Astrocyte of the hippocampus (primary cell): ENCODE measurements around the gene RNF5.

Experiments used
- DNase-seq: peaks from one replicate; pipeline ENCODE4 v3.0.0; 2011; ENCODE audit warnings: low read depth, low spot score

Gene RNF5

DNA sequence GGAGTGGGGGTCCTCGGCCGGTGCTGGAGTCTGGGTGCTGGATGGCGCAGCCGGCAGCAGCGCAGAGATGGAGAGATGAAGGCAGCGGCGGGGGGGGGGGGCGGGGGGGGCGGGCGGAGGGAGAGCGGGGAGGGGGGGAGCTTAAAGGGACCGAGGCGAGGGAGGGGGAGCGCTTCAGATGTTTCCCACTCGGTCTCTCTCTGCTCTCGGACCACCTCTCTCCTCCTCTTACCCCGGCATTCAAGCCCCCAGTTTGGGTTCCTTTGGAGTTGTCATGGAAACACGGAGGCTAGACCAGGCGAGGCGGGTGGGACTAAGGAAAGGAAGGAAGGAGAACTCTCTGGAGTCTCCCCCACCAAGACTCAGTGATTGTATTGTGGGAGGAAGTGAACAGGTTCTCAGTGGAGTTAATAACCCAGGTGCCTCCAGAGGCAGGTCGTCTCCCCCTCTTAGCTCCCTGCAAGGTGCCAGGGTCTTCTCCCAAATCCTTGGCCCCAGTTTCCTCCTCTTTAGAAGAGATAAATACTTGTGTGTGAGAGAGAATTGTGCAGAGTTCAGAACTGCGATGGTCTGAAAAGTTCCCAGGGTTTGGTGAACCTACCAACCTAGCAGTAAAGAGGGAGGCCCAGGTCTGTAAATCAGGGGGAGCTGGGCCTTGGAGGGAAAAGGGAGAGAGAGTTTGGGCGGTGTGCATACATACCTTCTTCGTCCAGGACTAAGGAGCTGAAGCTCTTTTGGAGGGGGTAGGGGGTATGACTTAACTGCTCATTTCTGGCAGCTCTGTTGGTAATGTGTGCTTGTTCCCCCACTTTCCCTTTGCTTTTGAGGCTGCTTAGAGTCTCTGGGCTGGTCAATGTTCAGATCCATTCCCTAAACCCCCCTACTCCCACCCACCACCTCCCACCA lies 26.1 kb upstream of the RNF5 start, which contains the start of gene PRRT1:
TSS of gene PRRT1 (minus strand) at position 77 of the 906 bp plus-strand sequence. CDS start 112 bp downstream, outside the sequence.
- DNase-seq: no peak

DNA sequence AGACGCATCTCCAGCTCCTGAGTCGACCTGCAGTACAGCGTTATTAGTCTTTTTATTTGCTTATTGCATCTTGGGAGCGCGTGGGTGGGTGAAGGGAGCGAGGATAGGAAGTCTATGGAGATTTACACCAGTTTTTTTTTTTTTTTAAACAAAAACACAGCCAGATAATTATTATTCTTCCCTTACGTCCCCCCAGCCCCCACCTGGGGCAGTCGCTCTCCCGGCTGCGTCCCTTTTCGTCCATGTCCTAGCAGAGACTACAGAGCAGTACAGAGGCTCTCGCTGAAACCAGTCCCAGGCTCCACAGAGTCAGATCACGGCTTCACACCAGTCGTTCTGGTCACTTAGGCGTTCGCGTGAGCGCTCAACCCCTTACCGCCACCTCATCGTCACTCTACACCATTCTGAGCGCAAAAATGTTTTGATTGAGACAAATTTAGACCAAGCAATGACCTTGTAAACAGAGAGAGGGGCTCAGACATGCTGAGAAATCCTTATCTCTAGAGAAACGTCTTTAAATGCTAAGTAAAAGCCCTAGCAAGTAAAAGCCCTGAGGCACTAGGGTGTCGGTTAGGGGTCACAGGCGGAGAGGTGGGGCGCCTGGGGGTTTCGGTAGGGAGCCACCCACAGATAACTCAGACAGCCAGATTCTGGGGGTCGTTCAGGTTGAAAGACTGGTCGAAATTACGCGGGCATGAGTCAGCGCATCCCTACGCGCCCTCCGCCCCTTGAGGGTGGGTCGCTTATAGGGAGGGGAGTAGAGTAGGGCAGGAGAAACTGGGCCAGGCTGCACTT lies 25.2 kb upstream of the RNF5 start:
- DNase-seq: peak; percentile 56

DNA sequence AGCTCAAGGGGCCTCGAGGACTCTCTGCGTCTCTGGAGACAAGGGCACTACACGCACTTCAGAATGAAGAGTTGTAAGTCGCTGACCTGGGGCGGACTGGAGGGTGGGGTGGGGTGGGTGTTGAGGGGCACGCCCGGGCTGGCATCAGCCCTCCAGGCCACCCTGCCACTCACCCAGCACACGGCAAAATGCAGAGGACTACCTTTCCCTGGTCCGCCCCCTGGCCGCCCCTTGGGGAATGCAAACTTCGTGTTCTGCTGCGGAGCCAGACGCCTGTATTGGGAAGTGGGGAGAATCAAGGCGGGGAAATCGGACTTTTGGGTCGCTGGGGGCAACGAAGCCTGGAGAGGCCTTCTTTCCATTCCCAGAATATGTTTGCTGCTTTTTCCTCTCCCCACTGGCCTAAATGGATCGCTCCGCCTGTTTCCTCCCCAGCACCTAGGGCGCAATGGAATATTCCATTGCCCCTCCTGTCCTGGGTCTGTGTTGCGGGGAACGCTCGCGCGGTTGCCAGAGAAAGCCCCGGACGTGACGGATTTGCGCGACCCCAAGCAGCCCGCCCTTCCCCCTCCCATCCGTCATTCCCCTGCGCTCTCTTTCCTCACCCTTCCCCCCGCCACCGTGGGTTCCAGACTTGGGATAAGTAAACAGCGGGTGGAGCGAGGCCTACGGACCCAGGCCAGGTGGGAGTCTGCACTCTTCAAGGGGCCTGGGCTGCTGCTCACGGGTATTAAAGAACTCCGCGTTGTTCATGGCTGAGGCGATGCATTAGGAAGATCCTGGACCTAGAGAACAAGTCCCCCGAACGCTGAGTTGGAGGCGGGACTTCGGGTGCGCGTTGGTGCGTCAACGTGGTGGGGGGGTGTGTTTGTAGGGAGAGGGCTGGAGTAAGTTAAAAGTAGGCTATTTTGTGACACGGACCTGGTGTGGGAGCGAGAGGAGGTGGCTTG lies 24.4 kb upstream of the RNF5 start, which contains the start of gene PPT2:
TSS of gene PPT2 (plus strand) at position 578 of the 950 bp plus-strand sequence. CDS start 454 bp downstream, outside the sequence.
- DNase-seq: peak; percentile 97

DNA sequence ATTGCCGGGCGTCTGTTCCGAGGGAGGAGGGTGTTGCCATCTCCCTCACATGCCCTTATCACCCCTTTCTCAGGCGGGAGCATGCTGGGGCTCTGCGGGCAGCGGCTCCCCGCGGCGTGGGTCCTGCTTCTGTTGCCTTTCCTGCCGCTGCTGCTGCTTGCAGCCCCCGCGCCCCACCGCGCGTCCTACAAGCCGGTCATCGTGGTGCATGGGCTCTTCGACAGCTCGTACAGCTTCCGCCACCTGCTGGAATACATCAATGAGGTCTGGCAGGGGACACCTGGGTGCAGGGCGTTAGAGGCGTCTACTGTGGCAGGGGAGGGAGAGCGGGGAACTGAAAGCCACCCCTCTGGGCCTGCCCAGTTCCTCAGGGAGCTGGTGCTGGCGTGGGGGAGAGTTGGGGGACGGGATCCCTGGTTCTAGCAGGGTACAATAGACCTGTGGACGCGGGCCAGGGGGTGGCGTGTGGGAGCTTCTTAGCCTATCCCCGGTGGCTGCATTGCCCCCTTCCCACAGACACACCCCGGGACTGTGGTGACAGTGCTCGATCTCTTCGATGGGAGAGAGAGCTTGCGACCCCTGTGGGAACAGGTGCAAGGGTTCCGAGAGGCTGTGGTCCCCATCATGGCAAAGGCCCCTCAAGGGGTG lies 23.6 kb upstream of the RNF5 start:
- DNase-seq: peak; percentile 83

DNA sequence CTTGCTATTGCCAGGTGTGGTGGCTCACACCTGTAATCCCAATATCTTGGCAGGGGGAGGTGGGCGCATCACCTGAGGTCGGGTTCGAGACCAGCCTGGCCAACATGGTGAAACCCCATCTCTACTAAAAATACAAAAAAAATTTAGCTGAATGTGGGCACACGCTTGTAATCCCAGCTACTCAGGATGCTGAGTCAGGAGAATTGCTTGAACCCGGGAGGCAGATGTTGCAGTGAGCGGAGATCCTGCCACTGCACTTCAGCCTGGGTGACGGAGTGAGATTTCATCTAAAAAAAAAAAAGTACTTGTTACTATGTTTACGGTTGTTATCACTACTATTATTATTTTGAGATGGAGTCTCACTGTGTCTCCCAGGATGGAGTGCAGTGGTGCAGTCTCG lies 21.3 kb upstream of the RNF5 start:
- no peak for DNase-seq

DNA sequence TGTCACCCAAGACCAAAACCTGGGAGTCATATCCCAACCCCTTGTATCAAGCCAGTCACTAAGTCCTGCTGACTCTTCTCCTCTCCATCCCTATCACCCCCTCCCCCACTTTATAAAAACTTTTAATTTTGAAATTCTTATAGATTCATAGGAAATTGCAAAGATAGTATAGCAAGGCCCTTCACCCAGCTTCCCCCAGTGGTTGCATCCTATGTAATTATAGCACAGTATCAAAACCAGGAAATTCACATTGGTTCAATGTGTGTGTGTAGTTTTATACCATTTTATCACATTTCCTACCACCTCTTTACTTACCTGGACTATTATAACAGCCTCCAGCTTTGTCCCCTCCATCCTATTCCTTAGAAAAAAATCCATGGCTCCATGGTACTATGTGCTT lies 20.2 kb upstream of the RNF5 start:
- no peak for DNase-seq

DNA sequence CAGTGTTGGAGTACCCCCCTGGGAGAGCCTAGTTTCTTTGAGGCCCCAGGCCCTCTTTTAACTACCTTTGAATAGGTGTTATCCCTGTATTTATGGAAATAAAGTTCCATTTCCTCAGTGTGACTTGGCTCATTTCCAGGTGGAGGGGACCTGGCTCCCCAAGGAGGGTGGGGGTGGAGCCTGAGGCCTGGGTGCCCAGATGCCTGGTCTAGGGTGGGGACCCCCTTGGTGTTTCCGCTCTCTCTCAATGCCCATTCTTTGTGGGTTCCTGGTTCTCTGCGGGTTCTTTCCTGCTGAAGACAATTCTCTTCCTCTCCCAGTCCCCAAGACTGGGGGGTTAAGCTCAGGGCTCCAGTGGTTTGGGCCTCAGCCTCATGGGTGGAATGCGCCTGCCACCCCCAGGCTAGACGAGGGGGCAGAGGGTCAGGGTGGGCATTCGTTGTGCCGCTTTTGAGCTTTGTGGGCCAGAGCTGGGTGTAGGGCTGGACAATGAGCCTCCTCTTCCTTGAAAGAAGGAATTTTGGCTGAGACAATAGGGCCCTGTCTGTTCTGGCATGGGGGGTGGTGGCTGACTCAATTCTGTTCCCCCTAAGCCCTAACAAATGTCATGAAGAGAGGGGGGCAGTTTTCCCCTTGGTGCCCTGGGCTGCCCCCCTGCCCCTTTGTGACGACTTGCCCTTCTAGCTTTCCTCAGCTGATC lies 14.5 kb upstream of the RNF5 start:
- no peak for DNase-seq

DNA sequence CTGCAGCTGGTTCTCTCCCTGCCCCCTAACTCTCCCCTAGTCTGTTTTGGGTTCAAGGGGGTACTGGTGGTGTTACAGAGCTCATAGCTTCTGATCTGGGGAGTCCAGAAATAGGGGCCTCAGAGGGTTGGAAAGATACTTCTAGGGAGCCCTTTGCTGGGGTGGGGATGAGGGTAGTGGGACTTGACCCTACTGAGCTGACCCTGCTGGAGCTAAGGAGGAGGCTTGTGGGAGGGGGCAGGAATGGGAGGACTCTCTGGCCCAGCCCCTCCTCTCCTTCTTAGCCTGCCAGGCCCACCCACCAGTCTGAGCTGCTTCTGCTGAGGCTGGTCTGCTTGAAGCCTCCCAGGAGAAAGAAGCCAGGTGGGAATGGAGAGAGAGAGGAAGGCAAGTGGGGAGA lies 13.9 kb upstream of the RNF5 start, which contains the start of gene EGFL8:
TSS of gene EGFL8 (plus strand) at position 301 of the 400 bp plus-strand sequence. CDS start 1,571 bp downstream, outside the sequence.
- DNase-seq: no peak

DNA sequence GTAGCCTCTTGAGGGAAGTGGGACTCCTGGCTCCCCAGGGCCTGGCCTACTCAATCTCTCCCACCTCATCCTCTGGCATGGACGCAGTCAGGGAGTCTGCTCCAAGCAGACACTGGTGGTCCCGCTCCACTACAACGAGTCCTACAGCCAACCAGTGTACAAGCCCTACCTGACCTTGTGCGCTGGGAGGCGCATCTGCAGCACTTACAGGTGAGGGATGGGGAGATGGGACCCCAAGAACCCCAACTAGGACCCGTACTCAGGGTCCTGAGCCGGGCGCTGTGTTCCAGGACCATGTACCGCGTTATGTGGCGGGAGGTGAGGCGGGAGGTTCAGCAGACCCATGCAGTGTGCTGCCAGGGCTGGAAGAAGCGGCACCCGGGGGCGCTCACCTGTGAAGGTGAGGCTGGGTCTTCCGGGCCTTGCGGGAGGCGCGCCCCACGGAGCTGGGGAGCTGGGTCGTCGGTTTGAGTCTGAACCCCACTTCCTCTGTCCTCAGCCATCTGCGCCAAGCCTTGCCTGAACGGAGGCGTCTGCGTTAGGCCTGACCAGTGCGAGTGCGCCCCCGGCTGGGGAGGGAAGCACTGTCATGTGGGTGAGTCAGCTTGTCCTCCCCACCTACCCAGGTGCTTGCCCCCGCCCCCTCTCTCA lies 11.7 kb upstream of the RNF5 start:
- no peak for DNase-seq

DNA sequence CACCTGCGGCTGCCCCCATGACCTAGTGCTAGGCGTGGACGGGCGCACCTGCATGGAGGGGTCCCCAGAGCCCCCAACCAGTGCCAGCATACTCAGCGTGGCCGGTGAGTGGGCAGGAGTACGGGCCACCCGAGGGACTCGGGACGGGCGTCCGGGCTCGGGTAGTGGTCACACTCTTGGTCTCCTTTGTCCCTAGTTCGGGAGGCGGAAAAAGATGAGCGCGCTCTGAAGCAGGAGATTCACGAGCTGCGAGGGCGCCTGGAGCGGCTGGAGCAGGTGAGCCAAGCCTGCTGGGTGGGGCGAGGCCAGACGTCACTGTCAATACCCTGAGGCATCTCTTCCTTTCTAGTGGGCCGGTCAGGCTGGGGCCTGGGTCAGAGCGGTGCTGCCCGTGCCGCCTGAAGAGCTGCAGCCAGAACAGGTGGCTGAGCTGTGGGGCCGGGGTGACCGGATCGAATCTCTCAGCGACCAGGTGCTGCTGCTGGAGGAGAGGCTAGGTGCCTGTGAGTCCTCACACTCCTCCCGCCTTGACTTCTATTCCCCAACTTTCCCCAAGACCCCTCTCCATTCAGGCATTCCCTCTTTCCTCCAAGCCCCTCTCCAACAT lies 10.9 kb upstream of the RNF5 start:
- no peak for DNase-seq

DNA sequence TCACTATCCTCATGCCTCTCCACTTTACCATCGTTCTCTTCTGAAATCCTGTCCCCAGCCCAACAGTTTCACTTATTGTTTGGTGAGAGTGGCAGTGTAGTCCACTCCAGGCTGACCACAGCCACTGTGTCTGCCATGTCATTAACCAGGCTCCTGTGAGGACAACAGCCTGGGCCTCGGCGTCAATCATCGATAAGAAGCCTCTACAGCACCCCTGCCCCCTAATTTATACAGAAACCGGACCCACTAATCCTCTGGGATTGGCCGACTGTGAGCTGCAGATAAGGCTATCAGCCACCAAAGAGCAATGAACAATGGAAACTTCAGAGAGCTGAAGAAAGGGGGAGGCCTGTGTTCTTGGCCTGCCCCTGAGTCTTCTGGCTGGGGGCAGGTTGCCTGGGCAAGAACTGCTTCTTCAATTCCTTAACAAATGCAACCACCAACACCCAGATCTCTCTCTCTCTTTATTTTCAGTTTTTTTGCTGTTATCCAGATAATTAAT lies 10.4 kb upstream of the RNF5 start:
- peak; percentile 17 for DNase-seq

DNA sequence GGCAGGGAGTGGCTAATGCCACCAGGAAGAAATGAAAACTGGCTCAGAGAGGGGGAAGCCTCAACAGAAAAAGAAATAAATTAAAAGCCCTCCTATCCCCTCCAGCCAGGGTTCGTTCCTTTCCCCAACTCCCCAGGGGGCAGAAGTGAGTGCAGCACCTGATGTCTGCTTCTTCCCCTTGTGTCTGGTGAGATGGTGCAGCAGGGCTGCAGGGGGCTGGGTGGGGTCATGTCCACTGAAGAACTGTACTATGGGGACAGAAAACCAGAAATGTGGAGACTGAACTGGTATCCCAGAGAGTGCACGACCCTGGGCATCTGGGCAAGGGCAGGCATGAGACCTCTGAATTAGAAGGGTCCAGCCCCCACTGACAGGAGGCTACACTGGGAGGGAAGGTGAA lies 9.9 kb upstream of the RNF5 start:
- DNase-seq: no peak

DNA sequence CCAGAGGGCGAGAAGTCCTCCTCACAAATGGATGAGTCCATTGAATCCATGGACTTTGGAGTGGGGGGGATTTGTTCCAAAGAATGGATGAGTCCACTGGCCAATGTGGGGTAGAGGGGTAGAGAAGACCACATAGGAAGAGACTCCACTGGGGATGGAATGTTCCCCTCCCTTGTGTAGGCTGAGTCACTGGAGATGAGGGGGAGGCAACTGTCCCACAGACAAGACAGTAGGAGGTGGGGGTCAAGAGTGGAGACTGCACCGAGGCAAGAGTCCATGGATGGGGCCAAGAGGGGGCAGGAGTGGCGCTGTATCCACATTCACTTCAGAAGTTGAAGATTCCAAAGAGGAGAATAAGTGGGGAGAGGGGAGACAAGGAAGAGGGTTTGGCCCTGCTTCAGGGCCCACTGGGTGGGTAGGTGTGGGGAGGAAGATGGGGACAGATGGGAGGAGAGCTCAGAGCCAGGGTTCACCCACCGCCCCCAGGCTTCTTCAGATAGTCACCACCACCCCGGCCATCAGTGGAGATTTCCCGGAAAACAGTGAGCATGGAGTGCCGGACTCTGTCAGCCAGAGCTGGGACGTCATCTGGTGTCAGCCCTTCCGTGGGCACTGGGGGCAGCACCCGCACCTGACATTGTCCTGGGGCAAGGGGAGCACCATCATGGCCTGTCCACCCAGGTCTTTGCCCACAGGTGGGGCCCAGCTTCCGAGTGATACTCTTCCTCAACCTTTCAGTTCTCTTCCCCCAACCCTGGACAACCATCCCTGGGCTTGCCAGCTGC lies 9.2 kb upstream of the RNF5 start:
- no peak for DNase-seq

DNA sequence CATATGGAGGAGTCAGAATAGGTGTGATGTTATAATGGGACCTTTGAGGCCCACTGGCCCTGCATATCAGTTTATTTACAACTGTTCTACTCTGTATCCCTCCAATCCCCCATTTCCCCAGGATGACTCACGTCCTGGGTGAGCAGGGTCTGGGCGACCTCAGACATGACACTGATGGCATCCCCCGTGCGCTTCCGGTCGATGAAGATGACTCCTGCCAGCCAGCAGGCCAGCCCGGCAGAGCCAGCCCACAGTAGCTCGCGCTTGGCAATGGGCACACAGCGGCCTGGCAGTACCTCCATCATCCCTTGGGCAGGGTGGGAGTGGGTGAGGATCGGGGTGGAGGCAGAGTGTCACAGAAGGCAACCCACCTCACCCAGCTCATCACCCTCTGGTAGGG lies 7.9 kb upstream of the RNF5 start:
- DNase-seq: no peak

DNA sequence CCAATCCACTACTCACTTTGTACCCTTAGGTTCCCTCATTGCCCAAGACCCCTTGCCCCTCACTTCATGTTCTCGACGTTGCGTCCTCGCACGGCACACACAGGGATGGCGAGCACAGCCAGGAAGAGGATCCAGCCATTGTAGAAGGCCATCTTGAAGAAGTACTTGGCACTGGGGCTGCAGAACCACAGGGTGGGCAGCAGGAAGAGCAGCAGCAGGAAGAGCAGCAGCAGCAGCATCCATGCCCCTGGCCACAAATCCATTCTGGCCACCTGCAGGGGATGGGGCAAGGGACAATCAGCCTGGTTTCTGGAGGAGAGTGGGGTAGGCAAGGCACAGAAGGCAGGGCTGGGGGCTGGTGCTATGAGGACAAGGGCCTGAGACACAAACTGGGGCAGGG lies 7.0 kb upstream of the RNF5 start:
- DNase-seq: no peak

DNA sequence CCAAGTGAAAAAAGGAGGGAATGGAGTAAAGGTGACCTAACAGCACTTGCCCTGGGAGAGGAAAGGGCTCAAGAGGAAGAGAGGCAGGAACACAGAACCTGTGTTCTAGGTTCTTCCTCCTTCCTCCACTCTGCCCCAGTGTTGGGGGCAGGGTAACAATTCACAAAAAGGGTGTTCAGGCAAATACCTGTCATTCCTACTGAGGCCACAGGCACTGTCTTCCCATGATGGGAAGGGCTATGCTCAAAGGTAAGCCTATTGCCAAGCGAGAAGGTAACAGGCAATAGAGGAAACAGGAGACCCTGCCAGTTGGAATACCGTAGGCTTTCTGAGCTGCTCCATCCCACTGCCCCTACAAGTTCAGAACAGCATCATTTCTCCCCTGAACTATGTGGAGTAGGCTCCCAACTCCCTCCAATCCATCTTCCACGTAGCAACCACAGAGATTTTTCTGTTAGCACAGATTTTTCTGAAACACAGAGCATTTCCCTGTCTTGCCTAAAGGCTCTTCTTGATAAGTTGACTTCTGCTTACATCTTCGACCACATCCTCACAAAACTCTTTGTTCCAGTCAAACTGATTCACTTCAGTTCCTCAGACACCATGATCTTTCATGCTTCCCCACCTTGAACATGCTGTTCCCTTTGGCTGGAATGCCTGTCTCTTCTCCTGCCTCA lies 5.0 kb upstream of the RNF5 start:
- DNase-seq: no peak

DNA sequence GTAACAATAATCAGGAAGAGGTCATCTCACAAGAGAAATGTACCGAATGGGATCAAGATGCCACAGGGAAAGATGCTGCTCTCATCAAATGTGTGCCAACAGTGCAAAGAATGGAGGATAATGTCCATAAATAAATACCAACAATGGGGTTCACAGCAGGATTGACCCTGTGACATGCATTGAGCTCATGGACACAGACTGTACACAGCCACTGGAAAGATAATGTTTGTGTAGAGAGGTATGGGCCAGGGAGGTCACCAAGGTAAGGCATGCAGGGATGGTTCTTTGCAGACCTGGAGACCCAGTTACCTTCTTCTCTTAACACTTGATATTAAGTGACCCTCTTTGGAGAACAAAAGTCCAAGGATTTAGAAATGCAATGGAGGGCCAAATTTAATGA lies 3.8 kb upstream of the RNF5 start:
- no peak for DNase-seq

DNA sequence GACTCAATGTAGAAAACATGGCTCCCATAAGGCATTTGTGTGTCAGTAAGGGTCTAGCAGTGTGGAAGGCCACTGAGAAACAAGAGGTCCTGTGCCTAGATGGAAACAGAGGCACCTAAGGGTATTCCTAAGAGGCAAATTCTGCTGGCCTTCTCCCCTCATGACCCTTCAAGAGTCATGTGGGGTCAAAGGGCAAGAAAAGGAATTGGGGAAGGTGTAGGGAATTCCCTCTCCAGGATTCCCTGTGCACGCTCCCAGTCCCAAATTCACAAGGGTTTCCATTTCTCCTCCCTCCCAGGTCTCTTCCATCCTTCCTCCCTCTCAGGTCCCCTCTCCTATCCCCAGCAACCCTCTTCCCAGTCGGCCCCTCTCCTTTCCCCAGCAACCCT lies 2.9 kb upstream of the RNF5 start:
- DNase-seq: no peak
